ENCODE data around the gene CD180. TPM values are rescaled to one million over a fixed set of nuclear protein-coding genes. Genes with fewer than 3 reads are reported as not detected.

Gene CD180
- total and polyA plus RNA-seq, 9 of the 15 experiments (the other 6 are each of a cell fraction or from before 2014, with no cell fraction given), result 0.01 to 0.07 TPM; not detected in 7

DNA sequence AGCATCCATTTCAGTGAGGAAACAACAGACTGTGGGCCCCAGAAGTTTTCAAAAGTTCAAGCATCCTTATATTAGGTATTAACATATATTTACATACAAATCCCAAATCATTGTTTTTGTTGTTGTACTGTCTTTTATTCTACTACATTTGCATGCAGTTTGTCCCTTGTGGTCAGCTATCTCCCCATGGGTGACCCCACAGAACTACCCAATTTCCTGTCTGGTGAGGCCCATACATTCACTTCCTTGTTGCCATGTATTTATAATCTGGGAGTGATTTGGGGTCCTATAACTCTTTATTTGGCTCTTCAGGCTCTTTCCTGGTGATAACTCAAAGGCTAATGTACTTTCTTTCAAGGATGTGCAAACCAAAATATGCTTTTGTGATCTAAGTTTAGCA, 3.3 kb upstream of the CD180 start:
- FAIRE-seq (no peak), ATAC-seq (no peak), DNase-seq (ENCODE audit: extremely low read depth in 1 of 4, low spot score in 3 of 4) (no peak)
- ChIA-PET CTCF (ENCODE audit: low intra/inter-chr PET ratio) (no interaction called here), POLR2A (no interaction called here)
- Histone ChIP-seq H3K27ac (ENCODE audit: extremely low read depth, low read depth, low read length) (no peak overlapping the region), H3K9me3 (replicated peaks; ENCODE audit: control insufficient read depth, insufficient read depth, low read depth, low read length) (no peaks in the 10 kb centered on the region), H4K20me1 (replicated peaks; ENCODE audit: control insufficient read depth, insufficient read depth, low read length) (no peaks in the 10 kb centered on the region), H3K36me3 (ENCODE audit: control insufficient read depth, insufficient read depth, low read length) (no peaks in the 10 kb centered on the region), H3K4me3 (no peak overlapping the region), H3K79me2 (ENCODE audit: control insufficient read depth, insufficient read depth, low read length) (no peaks in the 10 kb centered on the region), H3K9ac (ENCODE audit: insufficient read depth in 1 of 2, low read depth in 2 of 2, low read length in 2 of 2) (no peak overlapping the region), H3K9me1 (ENCODE audit: control insufficient read depth, insufficient read depth, low read length) (no peaks in the 10 kb centered on the region), H3K27me3 (ENCODE audit: control insufficient read depth in 2 of 2, insufficient read depth in 2 of 2, low read length in 2 of 2) (peaks cover 6 to 19% of the 10 kb centered on the region in 2 experiments; a peak in 3 of 5 replicates), H2AFZ (ENCODE audit: low read depth, low read length) (no peak overlapping the region), H3K4me1 (replicated peaks in 1 of 2; ENCODE audit: control insufficient read depth in 2 of 2, insufficient read depth in 2 of 2, low read length in 2 of 2) (no peaks in the 10 kb centered on the region), H3K4me2 (ENCODE audit: insufficient read depth, low read length) (no peak overlapping the region)
- intact Hi-C loops (cut with micrococcal nuclease) (no loop called here), in situ Hi-C loops (cut with MboI) (no loop called here)
- BruUV-seq (replicated peaks), result no TSS peak
- TF ChIP-seq BMI1 (IDR thresholded peaks at IDR 0.05; ENCODE audit: low read length) (no peak), E2F4 (CRISPR knock-in tag; IDR thresholded peaks at IDR 0.05; ENCODE audit: low read depth) (no peak), MAFK (IDR thresholded peaks at IDR 0.05; ENCODE audit: low read length) (no peak), HCFC1 (IDR thresholded peaks at IDR 0.05; ENCODE audit: low read depth, low read length) (no peak)
- TF ChIP-seq, protein P1, sequence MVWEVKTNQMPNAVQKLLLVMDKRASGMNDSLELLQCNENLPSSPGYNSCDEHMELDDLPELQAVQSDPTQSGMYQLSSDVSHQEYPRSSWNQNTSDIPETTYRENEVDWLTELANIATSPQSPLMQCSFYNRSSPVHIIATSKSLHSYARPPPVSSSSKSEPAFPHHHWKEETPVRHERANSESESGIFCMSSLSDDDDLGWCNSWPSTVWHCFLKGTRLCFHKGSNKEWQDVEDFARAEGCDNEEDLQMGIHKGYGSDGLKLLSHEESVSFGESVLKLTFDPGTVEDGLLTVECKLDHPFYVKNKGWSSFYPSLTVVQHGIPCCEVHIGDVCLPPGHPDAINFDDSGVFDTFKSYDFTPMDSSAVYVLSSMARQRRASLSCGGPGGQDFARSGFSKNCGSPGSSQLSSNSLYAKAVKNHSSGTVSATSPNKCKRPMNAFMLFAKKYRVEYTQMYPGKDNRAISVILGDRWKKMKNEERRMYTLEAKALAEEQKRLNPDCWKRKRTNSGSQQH (CRISPR knock-in tag; IDR thresholded peaks at IDR 0.05), result no peak
- TF ChIP-seq, protein P2, sequence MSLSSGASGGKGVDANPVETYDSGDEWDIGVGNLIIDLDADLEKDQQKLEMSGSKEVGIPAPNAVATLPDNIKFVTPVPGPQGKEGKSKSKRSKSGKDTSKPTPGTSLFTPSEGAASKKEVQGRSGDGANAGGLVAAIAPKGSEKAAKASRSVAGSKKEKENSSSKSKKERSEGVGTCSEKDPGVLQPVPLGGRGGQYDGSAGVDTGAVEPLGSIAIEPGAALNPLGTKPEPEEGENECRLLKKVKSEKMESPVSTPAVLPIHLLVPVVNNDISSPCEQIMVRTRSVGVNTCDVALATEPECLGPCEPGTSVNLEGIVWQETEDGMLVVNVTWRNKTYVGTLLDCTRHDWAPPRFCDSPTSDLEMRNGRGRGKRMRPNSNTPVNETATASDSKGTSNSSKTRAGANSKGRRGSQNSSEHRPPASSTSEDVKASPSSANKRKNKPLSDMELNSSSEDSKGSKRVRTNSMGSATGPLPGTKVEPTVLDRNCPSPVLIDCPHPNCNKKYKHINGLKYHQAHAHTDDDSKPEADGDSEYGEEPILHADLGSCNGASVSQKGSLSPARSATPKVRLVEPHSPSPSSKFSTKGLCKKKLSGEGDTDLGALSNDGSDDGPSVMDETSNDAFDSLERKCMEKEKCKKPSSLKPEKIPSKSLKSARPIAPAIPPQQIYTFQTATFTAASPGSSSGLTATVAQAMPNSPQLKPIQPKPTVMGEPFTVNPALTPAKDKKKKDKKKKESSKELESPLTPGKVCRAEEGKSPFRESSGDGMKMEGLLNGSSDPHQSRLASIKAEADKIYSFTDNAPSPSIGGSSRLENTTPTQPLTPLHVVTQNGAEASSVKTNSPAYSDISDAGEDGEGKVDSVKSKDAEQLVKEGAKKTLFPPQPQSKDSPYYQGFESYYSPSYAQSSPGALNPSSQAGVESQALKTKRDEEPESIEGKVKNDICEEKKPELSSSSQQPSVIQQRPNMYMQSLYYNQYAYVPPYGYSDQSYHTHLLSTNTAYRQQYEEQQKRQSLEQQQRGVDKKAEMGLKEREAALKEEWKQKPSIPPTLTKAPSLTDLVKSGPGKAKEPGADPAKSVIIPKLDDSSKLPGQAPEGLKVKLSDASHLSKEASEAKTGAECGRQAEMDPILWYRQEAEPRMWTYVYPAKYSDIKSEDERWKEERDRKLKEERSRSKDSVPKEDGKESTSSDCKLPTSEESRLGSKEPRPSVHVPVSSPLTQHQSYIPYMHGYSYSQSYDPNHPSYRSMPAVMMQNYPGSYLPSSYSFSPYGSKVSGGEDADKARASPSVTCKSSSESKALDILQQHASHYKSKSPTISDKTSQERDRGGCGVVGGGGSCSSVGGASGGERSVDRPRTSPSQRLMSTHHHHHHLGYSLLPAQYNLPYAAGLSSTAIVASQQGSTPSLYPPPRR (CRISPR knock-in tag; IDR thresholded peaks at IDR 0.05; ENCODE audit: borderline replicate concordance), result no peak

Data from K562 (cell line).